Erythroblast (primary cell): Measurements from ENCODE around the gene KCNAB2.

Experiments used
- GATA1 ChIP-seq: IDR thresholded peaks from 2 replicates; pipeline ENCODE4 v1.6.1; 2011; ENCODE audit warnings: low read depth, mild to moderate bottlenecking, control low read depth, low read length, moderate library complexity
- POLR2A ChIP-seq: IDR thresholded peaks from 2 replicates; pipeline ENCODE4 v1.6.1; 2011; ENCODE audit warnings: mild to moderate bottlenecking, low read length

GRCh38 chr1:6043561-6043960 is 2.1 kb upstream of the KCNAB2 start:
- no peak for TF ChIP-seq POLR2A
- no peak for TF ChIP-seq GATA1
